Ishikawa (cell line): ENCODE results near the gene NSG1.
A peak's percentile ranks its signal among the peaks of the same experiment; 100 is the strongest.

ENCODE experiments used
- CEBPB ChIP-seq: IDR thresholded peaks from 2 replicates; pipeline ENCODE4 v1.6.1; 2012
- CREB1 ChIP-seq: IDR thresholded peaks from 2 replicates; pipeline ENCODE4 v1.6.1; 2012; ENCODE audit warnings: low read depth
- EGR1 ChIP-seq: IDR thresholded peaks from 2 replicates; pipeline ENCODE4 v1.6.1; 2012
- EP300 ChIP-seq: IDR thresholded peaks from 2 replicates; pipeline ENCODE4 v1.6.1; 2012; ENCODE audit warnings: borderline replicate concordance
- FOXM1 ChIP-seq: IDR thresholded peaks from 2 replicates; pipeline ENCODE4 v1.6.1; 2012; ENCODE audit warnings: low read depth, borderline replicate concordance
- NFIC ChIP-seq: IDR thresholded peaks from 2 replicates; pipeline ENCODE4 v1.6.1; 2012
- RAD21 ChIP-seq: IDR thresholded peaks from 2 replicates; pipeline ENCODE4 v1.6.1; 2012; ENCODE audit warnings: low read depth
- REST ChIP-seq: IDR thresholded peaks from 2 replicates; pipeline ENCODE4 v1.6.1; 2012; ENCODE audit warnings: low read depth, mild to moderate bottlenecking
- TAF1 ChIP-seq: IDR thresholded peaks from 2 replicates; pipeline ENCODE4 v1.6.1; 2012; ENCODE audit warnings: low read depth, mild to moderate bottlenecking
- TCF12 ChIP-seq: IDR thresholded peaks from 2 replicates; pipeline ENCODE4 v1.6.1; 2012; ENCODE audit warnings: low read depth
- TEAD4 ChIP-seq: IDR thresholded peaks from 2 replicates; pipeline ENCODE4 v1.6.1; 2012
- YY1 ChIP-seq: IDR thresholded peaks from 2 replicates; pipeline ENCODE4 v1.6.1; 2012; ENCODE audit warnings: low read depth
- ZBTB7A ChIP-seq: IDR thresholded peaks from 2 replicates; pipeline ENCODE4 v1.6.1; 2012; ENCODE audit warnings: low read depth
- TF ChIP-seq, protein P1 (sequence below): IDR thresholded peaks from 2 replicates; pipeline ENCODE4 v1.6.1; 2012
- TF ChIP-seq, protein P2 (sequence below): IDR thresholded peaks from 2 replicates; pipeline ENCODE4 v1.6.1; 2012

NSG1 gene

GRCh38 chr4:4430492-4431195 lies 43.7 kb downstream of the NSG1 start:
- TF ChIP-seq, protein P1, sequence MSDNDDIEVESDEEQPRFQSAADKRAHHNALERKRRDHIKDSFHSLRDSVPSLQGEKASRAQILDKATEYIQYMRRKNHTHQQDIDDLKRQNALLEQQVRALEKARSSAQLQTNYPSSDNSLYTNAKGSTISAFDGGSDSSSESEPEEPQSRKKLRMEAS, result peak; percentile 81
- TF ChIP-seq EGR1, result no peak
- TF ChIP-seq RAD21, result peak; percentile 51; the same call in 1 of the 2 replicates
- 0 out of 2 replicates have a peak, but pooled peaks have one; percentile 5 for TF ChIP-seq TEAD4

DNA sequence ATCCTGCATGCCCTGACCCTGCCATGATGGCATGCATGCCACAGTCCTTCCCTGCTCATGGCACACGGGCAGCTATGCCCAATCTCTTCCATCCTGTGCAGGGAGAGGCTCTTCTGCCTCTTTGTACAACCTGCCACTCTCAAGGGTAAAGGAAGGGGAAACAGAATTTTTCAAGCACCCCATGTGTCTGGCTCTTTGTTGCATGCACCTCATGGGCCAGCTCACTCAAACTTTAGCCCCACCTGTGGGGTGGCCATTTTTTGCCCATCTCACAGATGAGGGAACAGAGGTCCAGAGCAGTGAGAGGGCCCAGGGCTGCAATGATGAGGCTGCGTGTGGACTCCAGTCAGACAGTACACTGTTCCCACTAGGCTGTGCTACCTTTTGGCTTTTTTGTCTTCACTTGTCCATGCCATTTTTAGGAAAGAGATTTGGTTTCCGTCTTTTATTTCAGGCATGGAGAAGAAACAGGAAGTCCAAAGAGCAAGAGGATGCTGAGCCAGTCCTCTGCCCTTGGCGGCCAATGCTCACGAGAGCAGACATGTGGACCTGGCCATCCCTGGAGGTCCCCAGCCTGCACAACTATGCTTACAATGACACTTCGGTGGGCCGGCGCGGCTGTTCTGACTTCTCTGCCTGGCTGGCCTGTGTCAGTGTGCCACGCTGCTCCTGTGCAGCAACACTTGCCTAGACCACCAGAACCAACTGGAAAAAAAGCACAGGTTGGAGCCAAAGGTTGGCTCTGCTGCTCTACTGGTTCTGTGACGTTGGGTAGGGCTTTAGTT lies 45.6 kb downstream of the NSG1 start:
- TF ChIP-seq TAF1, result no peak
- no peak for TF ChIP-seq RAD21
- TF ChIP-seq NFIC, result no peak
- no peak for TF ChIP-seq ZBTB7A
- no peak for TF ChIP-seq CREB1
- no peak for TF ChIP-seq EP300
- no peak for TF ChIP-seq YY1
- TF ChIP-seq TCF12, result no peak
- TF ChIP-seq, protein P2, sequence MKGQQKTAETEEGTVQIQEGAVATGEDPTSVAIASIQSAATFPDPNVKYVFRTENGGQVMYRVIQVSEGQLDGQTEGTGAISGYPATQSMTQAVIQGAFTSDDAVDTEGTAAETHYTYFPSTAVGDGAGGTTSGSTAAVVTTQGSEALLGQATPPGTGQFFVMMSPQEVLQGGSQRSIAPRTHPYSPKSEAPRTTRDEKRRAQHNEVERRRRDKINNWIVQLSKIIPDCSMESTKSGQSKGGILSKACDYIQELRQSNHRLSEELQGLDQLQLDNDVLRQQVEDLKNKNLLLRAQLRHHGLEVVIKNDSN, result no peak
- no peak for TF ChIP-seq REST
- TF ChIP-seq TEAD4, result no peak
- TF ChIP-seq, protein P1, result no peak
- TF ChIP-seq FOXM1, result no peak
- TF ChIP-seq EGR1, result no peak
- TF ChIP-seq CEBPB, result no peak

GRCh38 chr4:4433941-4434340 lies 47.0 kb downstream of the NSG1 start:
- no peak for TF ChIP-seq FOXM1
- TF ChIP-seq RAD21, result no peak
- no peak for TF ChIP-seq TCF12
- TF ChIP-seq NFIC, result no peak
- TF ChIP-seq EGR1, result no peak
- TF ChIP-seq ZBTB7A, result no peak
- no peak for TF ChIP-seq YY1
- TF ChIP-seq, protein P2, result no peak
- no peak for TF ChIP-seq EP300
- TF ChIP-seq, protein P1, result no peak
- TF ChIP-seq CREB1, result no peak
- no peak for TF ChIP-seq REST
- no peak for TF ChIP-seq CEBPB
- no peak for TF ChIP-seq TAF1
- no peak for TF ChIP-seq TEAD4

GRCh38 chr4:4436244-4436823 lies 49.4 kb downstream of the NSG1 start:
- TF ChIP-seq REST (no peak), TAF1 (no peak), CREB1 (no peak), TCF12 (no peak), CEBPB (no peak), EP300 (no peak), NFIC (no peak), ZBTB7A (no peak), FOXM1 (no peak), YY1 (no peak), EGR1 (no peak), TEAD4 (no peak), RAD21 (no peak)
- TF ChIP-seq, protein P2, result no peak
- TF ChIP-seq, protein P1, result no peak
